ENCODE results near the gene CRLF3.
"Not testable (repeated sequence)": the region's sequence is repeated elsewhere in the genome, so short reads cannot be mapped to it uniquely, and the experiment has no call there.

CRLF3 gene

DNA sequence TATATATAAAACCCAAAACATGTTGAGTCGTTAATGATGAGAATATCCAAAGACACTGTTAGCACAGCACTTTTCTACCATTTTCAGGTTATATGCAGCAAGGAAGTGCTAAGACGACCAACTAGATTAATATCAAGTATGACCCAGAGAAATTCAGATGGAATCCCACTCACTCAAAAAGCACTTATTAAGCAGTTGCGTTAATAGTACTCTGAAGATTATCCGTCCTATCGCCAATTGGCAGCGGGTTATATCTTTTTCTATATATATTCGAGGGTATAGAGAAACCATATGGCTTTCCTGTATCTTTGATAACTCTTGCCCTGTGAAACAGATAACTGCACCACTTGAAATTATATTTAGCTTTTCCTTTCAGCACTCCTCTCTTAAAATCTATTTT lies 1.1 kb downstream of the CRLF3 start:
- H3K23ac ChIP-seq (ENCODE audit: low read depth, low read length, poor library complexity), result no peak overlapping the region
- no peak overlapping the region for H2BK5ac ChIP-seq (ENCODE audit: low read length)
- peak overlapping the region; percentile 99 for H2AFZ ChIP-seq (ENCODE audit: low read length)
- no peak overlapping the region for H4K8ac ChIP-seq (ENCODE audit: low read depth, low read length)
- no peak overlapping the region for H2AK5ac ChIP-seq (ENCODE audit: low read depth, low read length)
- WGBS, 2 donors (ENCODE audit: extremely low coverage in 2 of 2, insufficient read length in 2 of 2, insufficient replicate concordance in 1 of 2), result no CpG with 5 or more reads among the region's 7 CpGs
- H3K36me3 ChIP-seq (replicated peaks in 1 of 2; ENCODE audit: control insufficient read depth in 2 of 2, insufficient read depth in 2 of 2, low read length in 2 of 2), result peaks cover 0 to 9% of the 10 kb centered on the region in 2 donors
- no peak overlapping the region for H3K4me2 ChIP-seq (ENCODE audit: insufficient read depth, low read length, poor library complexity, severe bottlenecking)
- no peaks in the 10 kb centered on the region for H3K9me3 ChIP-seq (replicated peaks in 1 of 2; ENCODE audit: control insufficient read depth in 2 of 2, insufficient read depth in 1 of 2, low read depth in 1 of 2, low read length in 2 of 2)
- H3K27me3 ChIP-seq (ENCODE audit: control insufficient read depth in 3 of 3, insufficient read depth in 3 of 3, low read depth in 1 of 3, low read length in 3 of 3), result no peaks in the 10 kb centered on the region
- no peak overlapping the region for H2BK120ac ChIP-seq (ENCODE audit: low read depth, low read length)
- no peak overlapping the region for H2BK15ac ChIP-seq (ENCODE audit: low read length)
- H3K4me1 ChIP-seq (ENCODE audit: control insufficient read depth in 2 of 2, insufficient read depth in 1 of 2, low read depth in 1 of 2, low read length in 2 of 2), result peaks cover 3 to 5% of the 10 kb centered on the region in 2 donors
- no peak overlapping the region for H2BK12ac ChIP-seq (ENCODE audit: low read length)
- H3K27ac ChIP-seq (replicated peaks; ENCODE audit: low read length), result no peak overlapping the region
- no peak overlapping the region for H3K4ac ChIP-seq (ENCODE audit: low read length)
- H3K18ac ChIP-seq (ENCODE audit: low read length), result no peak overlapping the region
- no peak overlapping the region for H4K91ac ChIP-seq (ENCODE audit: low read depth, low read length, poor library complexity)
- peak overlapping the region in 1 of 2 donors; percentile 87 for H3K4me3 ChIP-seq (ENCODE audit: low read length in 2 of 2)
- no peak overlapping the region for H3K9ac ChIP-seq (ENCODE audit: low read depth, low read length, poor library complexity)
- H3K14ac ChIP-seq (ENCODE audit: low read length), result no peak overlapping the region
- no peak for DNase-seq (ENCODE audit: low spot score)
- peaks cover 2% of the 10 kb centered on the region for H3K79me1 ChIP-seq (ENCODE audit: low read depth, low read length)

DNA sequence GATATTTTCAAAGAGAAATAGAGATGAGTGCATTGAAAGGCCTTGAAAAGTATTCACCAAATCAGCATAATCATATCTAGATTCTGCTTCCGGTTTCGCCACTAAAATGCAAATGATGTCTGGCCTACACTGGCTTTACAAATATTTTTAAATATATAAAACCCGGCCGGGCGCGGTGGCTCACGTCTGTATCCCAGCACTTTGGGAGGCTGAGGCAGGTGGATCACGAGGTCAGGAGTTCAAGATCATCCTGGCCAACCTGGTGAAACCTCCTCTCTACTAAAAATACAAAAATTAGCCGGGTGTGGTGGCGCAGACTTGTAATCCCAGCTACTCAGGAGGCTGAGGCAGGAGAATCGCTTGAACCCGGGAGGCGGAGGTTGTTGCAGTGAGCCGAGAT lies 1.6 kb downstream of the CRLF3 start:
- H2BK15ac ChIP-seq (ENCODE audit: low read length); H2BK5ac ChIP-seq (ENCODE audit: low read length); H4K8ac ChIP-seq (ENCODE audit: low read depth, low read length); H2BK12ac ChIP-seq (ENCODE audit: low read length); H3K23ac ChIP-seq (ENCODE audit: low read depth, low read length, poor library complexity); H3K4me1 ChIP-seq (ENCODE audit: control insufficient read depth in 2 of 2, insufficient read depth in 1 of 2, low read depth in 1 of 2, low read length in 2 of 2); H3K9me3 ChIP-seq (replicated peaks in 1 of 2; ENCODE audit: control insufficient read depth in 2 of 2, insufficient read depth in 1 of 2, low read depth in 1 of 2, low read length in 2 of 2); H4K91ac ChIP-seq (ENCODE audit: low read depth, low read length, poor library complexity); H2AK5ac ChIP-seq (ENCODE audit: low read depth, low read length); H3K14ac ChIP-seq (ENCODE audit: low read length); H3K4me2 ChIP-seq (ENCODE audit: insufficient read depth, low read length, poor library complexity, severe bottlenecking); H2BK120ac ChIP-seq (ENCODE audit: low read depth, low read length); H3K4ac ChIP-seq (ENCODE audit: low read length); H3K36me3 ChIP-seq (replicated peaks in 1 of 2; ENCODE audit: control insufficient read depth in 2 of 2, insufficient read depth in 2 of 2, low read length in 2 of 2); H3K27me3 ChIP-seq (ENCODE audit: control insufficient read depth in 3 of 3, insufficient read depth in 3 of 3, low read depth in 1 of 3, low read length in 3 of 3); H3K9ac ChIP-seq (ENCODE audit: low read depth, low read length, poor library complexity); H3K27ac ChIP-seq (replicated peaks; ENCODE audit: low read length); DNase-seq (ENCODE audit: low spot score); H2AFZ ChIP-seq (ENCODE audit: low read length); H3K4me3 ChIP-seq (ENCODE audit: low read length in 2 of 2); H3K18ac ChIP-seq (ENCODE audit: low read length); H3K79me1 ChIP-seq (ENCODE audit: low read depth, low read length): not testable (repeated sequence)
- no CpG with 5 or more reads among the region's 14 CpGs for WGBS, 2 donors (ENCODE audit: extremely low coverage in 2 of 2, insufficient read length in 2 of 2, insufficient replicate concordance in 1 of 2)

- Histone ChIP-seq H2AFZ (ENCODE audit: low read length) (no peak overlapping the region), H4K91ac (ENCODE audit: low read depth, low read length, poor library complexity) (no peak overlapping the region), H3K27me3 (ENCODE audit: control insufficient read depth in 3 of 3, insufficient read depth in 3 of 3, low read depth in 1 of 3, low read length in 3 of 3) (no peaks in the 10 kb centered on the region), H3K4me3 (ENCODE audit: low read length in 2 of 2) (no peak overlapping the region), H3K9ac (ENCODE audit: low read depth, low read length, poor library complexity) (no peak overlapping the region), H3K4me2 (ENCODE audit: insufficient read depth, low read length, poor library complexity, severe bottlenecking) (no peak overlapping the region), H3K79me1 (ENCODE audit: low read depth, low read length) (peaks cover 2% of the 10 kb centered on the region), H3K4me1 (ENCODE audit: control insufficient read depth in 2 of 2, insufficient read depth in 1 of 2, low read depth in 1 of 2, low read length in 2 of 2) (peaks cover 3 to 5% of the 10 kb centered on the region in 2 donors), H3K23ac (ENCODE audit: low read depth, low read length, poor library complexity) (no peak overlapping the region), H2AK5ac (ENCODE audit: low read depth, low read length) (no peak overlapping the region), H2BK5ac (ENCODE audit: low read length) (no peak overlapping the region), H3K18ac (ENCODE audit: low read length) (no peak overlapping the region), H2BK120ac (ENCODE audit: low read depth, low read length) (no peak overlapping the region), H3K36me3 (replicated peaks in 1 of 2; ENCODE audit: control insufficient read depth in 2 of 2, insufficient read depth in 2 of 2, low read length in 2 of 2) (peaks cover 0 to 9% of the 10 kb centered on the region in 2 donors), H3K27ac (replicated peaks; ENCODE audit: low read length) (no peak overlapping the region), H3K4ac (ENCODE audit: low read length) (no peak overlapping the region), H2BK12ac (ENCODE audit: low read length) (no peak overlapping the region), H4K8ac (ENCODE audit: low read depth, low read length) (no peak overlapping the region), H2BK15ac (ENCODE audit: low read length) (no peak overlapping the region), H3K9me3 (replicated peaks in 1 of 2; ENCODE audit: control insufficient read depth in 2 of 2, insufficient read depth in 1 of 2, low read depth in 1 of 2, low read length in 2 of 2) (no peaks in the 10 kb centered on the region), H3K14ac (ENCODE audit: low read length) (no peak overlapping the region)
- WGBS, 2 donors (ENCODE audit: extremely low coverage in 2 of 2, insufficient read length in 2 of 2, insufficient replicate concordance in 1 of 2), result no CpG with 5 or more reads among the region's 9 CpGs
- no peak for DNase-seq (ENCODE audit: low spot score)
Measured at GRCh38 chr17:30821871-30822723, 2.4 kb downstream of the CRLF3 start.

DNA sequence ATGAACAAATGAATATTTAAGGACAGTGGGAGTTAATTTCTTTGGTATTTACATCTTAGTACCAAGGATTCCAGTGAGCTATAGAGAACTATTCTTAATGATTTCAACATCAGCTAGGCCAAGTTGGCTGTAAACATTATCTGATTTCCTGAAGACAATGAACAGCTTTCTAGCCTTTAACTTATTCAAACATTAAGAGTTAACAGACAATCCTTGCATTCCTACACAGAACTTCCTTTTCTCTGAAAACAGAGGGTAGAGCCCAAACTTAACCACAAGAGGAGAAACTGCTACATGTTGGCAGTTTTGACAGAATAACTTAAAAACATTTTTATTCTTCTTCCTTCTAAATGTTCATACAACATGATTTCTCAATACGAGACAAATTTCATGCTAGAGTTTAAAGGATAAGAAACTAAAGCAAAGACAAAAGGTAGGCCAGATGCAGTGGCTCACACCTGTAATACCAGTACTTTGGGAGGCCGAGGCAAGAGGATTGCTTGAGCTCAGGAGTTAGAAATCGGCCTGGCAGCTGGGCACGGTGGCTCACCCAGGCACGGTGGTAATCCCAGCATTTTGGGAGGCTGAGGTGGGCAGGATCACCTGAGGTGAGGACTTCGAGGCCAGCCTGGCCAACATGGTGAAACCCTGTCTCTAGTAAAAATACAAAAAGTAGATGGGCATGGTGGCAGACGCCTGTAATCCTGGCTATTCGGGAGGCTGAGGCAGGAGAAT lies 4.4 kb downstream of the CRLF3 start:
- DNase-seq (ENCODE audit: low spot score), result no peak
- H3K23ac ChIP-seq (ENCODE audit: low read depth, low read length, poor library complexity), result no peak overlapping the region
- WGBS, 2 donors (ENCODE audit: extremely low coverage in 2 of 2, insufficient read length in 2 of 2, insufficient replicate concordance in 1 of 2), result no CpG with 5 or more reads among the region's 8 CpGs

More for the DNA sequence above, 4.4 kb downstream of the CRLF3 start:
- Histone ChIP-seq H3K27ac (replicated peaks; ENCODE audit: low read length) (no peak overlapping the region), H2BK120ac (ENCODE audit: low read depth, low read length) (no peak overlapping the region), H3K9ac (ENCODE audit: low read depth, low read length, poor library complexity) (no peak overlapping the region), H3K18ac (ENCODE audit: low read length) (no peak overlapping the region), H3K9me3 (replicated peaks in 1 of 2; ENCODE audit: control insufficient read depth in 2 of 2, insufficient read depth in 1 of 2, low read depth in 1 of 2, low read length in 2 of 2) (no peaks in the 10 kb centered on the region), H2AFZ (ENCODE audit: low read length) (no peak overlapping the region), H3K4me2 (ENCODE audit: insufficient read depth, low read length, poor library complexity, severe bottlenecking) (no peak overlapping the region), H3K79me1 (ENCODE audit: low read depth, low read length) (peaks cover 2% of the 10 kb centered on the region), H4K91ac (ENCODE audit: low read depth, low read length, poor library complexity) (no peak overlapping the region), H3K4me1 (ENCODE audit: control insufficient read depth in 2 of 2, insufficient read depth in 1 of 2, low read depth in 1 of 2, low read length in 2 of 2) (peaks cover 3 to 5% of the 10 kb centered on the region in 2 donors), H2BK12ac (ENCODE audit: low read length) (no peak overlapping the region), H3K27me3 (ENCODE audit: control insufficient read depth in 3 of 3, insufficient read depth in 3 of 3, low read depth in 1 of 3, low read length in 3 of 3) (no peaks in the 10 kb centered on the region), H2BK15ac (ENCODE audit: low read length) (no peak overlapping the region), H3K4me3 (ENCODE audit: low read length in 2 of 2) (no peak overlapping the region), H2BK5ac (ENCODE audit: low read length) (no peak overlapping the region), H3K4ac (ENCODE audit: low read length) (no peak overlapping the region), H3K36me3 (replicated peaks in 1 of 2; ENCODE audit: control insufficient read depth in 2 of 2, insufficient read depth in 2 of 2, low read length in 2 of 2) (peaks cover 0 to 14% of the 10 kb centered on the region in 2 donors), H4K8ac (ENCODE audit: low read depth, low read length) (no peak overlapping the region), H3K14ac (ENCODE audit: low read length) (no peak overlapping the region), H2AK5ac (ENCODE audit: low read depth, low read length) (no peak overlapping the region)

Measured in neuronal stem cell (in vitro differentiated cells).